DMS79 treated with DMSO at 0.1 percent for 48 hours (cell line): ENCODE measurements around the gene GRHL3.

Experiments
- DNase-seq: peaks from one replicate; lab custom pipeline; 2025; lab: John Stamatoyannopoulos, UW

Gene GRHL3

DNA sequence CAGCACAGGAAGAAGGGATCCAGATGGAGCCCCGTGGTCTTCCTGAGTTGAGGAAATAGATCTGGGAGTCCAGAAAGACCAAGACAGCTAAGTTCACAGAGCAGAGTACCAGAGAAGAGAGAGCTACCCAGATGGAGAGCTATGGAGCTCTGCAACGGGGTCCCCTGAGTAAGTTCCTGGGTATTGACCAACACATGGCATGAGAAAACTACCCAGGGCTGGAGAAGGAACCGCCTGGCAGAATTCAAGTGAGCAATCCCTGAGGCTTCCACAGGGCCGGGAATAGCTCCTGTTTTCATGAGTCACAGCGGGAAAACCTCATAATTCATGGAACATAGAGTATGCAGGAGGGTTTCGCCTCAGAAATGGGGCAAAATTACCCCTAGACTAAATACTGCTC, 74.7 kb downstream of the GRHL3 start:
- DNase-seq = no peak

DNA sequence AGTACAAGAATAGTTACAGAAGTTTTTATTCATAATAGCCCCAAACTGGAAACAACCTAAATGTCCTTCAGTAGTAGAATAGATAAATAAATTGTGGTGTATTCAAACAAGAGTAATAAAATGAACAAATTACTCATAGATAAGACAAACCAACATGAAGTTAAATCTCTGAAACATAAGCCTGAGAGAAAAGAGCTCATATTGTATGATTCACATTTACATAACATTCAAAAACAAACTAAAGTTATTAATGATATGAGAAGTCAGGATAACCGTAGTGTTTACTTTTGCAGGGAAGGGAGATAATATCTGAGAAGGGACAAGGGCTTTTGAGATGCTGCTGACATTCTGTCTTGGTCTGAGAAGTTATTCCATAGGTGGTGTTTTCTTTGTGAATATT, 80.9 kb downstream of the GRHL3 start:
- DNase-seq = no peak

DNA sequence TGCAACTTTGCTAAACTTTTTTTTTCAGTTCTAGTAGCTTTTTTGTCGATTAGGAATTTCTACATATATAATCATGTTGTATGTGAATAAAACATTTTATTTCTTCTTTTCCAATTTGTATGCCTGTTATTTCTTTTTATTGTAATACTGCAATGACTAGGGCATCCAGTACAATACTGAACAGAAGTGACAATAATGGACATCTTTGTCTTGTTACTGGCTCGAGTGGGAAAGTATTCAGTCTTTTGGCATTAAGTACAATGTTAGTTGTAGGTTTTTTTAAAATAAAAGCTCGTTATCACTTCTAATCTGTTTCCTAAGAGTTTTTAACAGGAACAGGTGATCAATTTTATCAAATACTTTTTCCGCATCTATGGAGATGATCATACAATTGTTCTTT, 84.6 kb downstream of the GRHL3 start:
- no peak for DNase-seq
